NCI-H2107 treated with DMSO at 0.1 percent for 48 hours (cell line): ENCODE data around the gene BMP6.

ENCODE experiments used
- DNase-seq: peaks from one replicate; lab custom pipeline; 2025; ENCODE audit not compliant: unreplicated experiment; lab: John Stamatoyannopoulos, UW

The BMP6 gene

DNA sequence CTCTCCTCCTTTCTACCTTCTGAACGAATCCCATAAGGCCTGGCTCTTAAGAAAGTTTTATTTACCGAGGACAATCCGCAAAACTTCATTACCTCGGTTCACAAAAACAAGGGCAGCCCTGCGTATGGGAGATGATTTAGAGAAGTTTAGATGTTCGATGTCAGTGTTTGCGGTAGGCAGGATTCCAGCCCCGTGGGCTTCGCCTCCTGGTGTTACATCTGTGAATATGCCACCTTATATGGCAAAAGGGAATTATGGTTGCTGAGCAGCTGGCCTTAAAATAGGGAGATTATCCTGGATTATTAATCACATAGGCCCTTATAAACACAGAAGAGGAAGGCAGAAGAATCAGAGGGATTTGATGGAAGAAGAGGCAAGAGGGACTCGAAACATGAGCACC is 21.1 kb downstream of the BMP6 start:
- no peak for DNase-seq

DNA sequence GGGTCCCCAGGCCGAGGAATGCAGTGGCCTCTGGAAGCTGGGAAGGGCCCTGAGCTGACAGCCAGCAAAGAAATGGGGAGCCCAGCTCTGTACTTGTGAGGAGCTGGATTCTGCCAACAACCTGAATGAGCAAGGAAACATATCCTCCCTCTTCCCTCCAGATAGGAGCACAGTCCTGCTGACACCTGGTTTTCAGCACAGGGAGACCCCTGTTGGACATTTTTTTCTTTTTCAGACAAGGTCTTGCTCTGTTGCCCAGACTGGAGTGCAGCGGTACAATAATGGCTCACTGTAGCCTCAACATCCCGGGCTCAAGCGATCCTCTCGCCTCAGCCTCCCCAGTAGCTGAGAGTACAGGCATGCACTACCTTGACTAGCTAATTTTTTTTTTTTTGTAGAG is 21.5 kb downstream of the BMP6 start:
- no peak for DNase-seq

DNA sequence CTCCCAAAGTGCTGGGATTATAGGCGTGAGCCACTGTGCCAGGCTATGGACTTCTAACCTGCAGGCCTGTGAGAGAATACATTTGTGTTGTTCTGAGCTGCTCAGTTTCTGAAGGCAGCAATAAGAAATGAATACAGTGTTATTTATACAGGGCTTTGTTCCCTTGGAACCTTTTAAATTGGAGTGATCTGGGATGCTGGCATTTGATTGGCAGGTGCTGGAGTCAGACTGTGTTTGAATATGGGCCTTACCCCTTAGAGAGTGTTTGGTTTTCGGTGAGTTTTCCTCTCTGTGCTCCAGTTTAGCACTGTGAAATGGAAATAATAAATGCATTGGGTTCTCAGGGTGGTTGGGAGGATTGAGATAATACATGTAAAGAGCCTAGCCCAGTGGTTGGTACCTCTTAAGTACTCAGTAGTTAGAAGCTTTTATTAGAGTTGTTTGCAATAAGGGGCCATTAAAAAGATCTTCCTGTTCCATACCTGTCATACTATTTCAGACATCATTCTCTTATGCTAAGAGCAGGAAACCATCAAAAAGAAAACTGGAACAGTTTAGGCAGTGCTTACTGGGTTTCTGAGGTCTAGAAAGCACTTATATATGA is 22.1 kb downstream of the BMP6 start:
- no peak for DNase-seq

DNA sequence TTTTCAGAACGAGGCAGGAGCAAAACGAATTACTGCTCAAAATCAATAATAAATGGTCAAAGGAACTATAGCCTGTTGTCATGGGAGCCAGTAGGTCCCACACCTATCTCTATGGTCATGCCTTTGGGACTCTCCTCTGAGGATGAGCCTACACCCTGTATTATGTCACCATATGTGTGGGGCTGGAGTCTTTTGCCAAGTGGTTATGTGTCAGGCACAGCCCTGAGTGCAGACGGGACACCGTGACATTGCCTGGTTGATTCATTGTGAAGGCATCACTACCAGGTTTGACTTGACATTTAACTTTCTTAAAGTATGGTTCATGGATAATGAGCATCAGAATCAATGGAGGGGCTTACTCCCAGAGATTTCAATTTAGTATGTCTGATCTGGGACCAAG is 23.6 kb downstream of the BMP6 start:
- DNase-seq = no peak

DNA sequence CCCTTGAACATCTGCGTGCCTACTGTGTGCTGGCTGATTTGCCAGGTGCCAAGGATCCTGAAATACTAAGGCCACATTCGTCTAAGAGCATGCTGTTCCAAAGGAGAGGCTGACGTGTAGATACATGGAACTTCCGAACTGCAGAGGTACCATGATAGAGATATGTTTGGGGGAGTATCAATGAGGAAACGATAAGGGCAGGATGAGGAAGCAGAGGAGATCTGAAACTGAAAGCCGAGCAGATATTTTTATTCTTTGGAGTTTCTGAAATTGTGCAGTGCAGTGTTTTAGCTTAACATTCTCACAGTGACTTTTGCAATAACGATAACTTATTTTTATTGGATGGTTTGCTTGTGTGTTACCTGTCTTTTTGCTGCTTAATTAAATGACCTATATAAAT is 24.3 kb downstream of the BMP6 start:
- no peak for DNase-seq

DNA sequence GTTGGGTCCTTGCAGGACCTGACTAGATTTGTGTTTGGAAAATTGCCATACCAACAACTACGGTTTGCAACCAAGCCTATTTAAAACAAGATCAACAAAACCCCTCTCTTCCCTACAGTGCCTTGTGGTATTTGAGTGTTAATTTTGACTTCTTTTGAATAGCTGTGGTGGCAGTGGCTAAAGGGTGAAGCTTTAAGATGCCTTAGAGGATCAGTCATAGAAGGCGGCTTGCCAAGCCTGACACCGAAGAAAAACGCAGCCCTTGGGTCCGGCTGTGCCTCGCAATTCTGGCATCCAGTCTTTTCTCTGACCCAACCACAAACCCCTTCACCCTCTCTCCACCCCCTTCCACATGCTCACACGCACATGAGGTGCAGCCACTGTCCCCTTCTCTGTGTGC is 32.6 kb downstream of the BMP6 start:
- no peak for DNase-seq

DNA sequence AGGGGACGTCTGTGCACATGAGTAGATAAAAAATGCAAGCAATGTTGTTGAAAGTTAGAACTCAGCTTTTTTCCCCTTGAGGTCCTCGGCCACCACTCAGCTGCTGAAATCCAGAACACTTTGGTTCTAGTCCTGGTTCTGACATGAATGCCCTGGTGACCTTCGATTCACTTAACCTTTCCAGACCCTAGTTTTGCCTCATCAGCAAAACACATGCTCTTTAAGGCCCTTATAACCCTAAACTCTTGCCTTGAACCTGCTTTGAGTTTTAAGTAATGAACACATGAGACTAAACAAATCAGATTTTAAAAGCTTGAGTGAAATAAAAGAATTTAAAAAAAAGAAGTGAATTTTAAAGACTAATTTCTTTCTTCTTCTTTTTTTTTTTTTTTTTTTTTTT is 33.4 kb downstream of the BMP6 start:
- DNase-seq = no peak

DNA sequence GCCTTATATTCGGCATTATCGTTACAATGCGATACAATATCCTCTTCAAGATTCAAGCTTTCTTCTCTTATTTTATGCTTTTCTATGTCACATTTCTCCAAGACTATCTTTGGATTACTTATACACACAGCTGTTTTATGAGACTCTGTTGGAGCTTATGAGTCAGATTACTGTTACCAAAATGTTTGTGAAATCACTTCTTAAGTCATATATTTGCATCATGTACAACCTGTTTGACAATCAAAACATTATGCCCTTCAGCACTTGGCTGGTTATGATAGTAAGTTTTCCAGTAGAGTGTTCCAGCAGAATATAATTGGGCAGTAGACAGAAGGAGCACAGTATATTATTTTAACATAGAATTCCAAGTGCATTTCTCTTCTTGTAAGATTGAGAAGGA is 35.2 kb downstream of the BMP6 start:
- no peak for DNase-seq

DNA sequence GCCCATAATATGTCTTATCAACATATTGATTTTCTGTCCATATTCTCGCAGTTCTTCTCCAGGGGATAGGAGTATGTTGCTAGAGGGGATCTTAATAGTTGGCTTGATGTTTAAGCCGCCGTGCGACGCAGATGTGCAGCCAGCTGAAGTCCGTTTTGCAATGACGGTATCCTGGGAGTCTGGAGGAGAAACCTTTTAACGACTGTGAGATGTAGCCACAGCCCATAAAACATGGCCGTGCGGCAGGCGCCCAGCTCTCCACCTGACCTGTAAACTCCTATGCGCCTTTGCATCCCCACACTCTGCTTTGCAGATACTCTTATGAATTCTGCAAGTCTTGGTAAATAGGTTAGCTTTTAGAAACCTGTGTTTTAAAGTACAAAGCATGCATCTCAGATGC is 36.9 kb downstream of the BMP6 start:
- DNase-seq = no peak

DNA sequence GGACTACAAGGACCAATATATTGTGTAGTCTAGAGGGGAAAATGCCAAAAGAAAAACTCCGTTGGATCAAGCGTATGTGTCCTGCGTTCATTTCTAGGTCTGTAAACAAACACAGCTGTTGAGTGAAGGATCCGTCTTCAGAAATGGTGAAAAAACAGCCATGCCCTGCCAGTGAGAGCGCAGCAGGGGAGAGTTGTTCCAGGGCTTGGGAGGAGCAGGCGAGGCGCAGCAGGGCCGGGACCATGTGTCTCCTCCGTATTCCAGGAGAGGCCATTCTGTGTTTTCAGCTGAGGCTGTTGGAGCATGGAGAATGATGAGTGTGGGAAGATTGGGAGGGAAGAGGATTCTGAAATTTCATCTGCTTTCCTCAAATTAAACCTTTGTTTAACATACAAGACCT is 38.0 kb downstream of the BMP6 start:
- DNase-seq = no peak

DNA sequence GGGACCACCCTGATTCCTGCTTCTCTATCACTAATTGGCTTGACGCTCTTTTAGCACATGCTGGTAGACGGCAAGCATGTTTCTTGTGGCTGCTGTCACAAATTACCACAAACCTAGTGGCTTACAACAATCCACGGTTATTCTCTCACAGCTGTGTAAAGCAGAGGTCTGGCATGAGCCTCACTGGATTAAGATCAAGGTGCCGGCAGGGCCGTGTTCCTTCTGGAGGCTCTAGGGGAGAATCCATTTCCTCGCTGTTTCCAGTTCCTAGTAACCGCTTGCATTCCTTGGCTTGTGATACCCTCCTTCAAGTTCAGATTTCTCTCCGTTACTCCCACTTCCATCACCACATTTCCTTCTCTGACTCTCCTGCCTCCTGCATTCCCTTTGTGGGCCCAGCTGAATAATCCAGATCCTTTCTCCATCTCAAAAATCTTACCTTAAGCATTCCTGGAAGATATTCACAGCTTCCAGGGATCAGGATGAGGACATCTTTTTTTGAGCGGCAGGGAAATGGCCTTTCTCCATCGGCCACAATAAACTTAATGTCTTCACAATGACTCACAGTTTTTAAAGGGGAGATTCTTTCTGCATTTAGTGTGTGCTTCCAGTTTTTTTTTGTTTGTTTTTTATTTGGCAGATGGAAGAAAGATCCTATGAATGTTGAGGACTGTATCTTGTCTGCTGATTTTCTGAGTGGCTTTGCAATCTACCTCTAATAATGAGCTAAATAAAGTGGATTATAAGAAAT is 39.9 kb downstream of the BMP6 start:
- DNase-seq = no peak

DNA sequence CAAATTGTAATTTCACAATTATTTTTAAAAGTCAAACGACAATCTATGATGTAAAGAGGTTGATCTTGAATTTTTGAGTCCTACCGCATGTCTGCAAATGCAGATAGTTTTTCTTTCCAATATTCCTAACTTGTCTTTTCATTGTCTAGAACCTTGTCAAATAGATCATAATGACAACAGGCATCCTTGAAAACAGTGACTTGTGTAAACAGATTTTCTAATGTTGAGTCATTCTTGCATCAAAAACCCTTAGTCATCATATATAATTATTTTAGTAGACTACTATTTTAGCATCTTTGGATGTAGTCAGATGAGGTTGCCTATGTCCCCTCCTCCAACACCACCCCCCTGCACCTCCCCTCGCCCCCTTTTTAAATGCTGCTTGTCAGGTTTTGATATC is 43.8 kb downstream of the BMP6 start:
- DNase-seq = no peak

DNA sequence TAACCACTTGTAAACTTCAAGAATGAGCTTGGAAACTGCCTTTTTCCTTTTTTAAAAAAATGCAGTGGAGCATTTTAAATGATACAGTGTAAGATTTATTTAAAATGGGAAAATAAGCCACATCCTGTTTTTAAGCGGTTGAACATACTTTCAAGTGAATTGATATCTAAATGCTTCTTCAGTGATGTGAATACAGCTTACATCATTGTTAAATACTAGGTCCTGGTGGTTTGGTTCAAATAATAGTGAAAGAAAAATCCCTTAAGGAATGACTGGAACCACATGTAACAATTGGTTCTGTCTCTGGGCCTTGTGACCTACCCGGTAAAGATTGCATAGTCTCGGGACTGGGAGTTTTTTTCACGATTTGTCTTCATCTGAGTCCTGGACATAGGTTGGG is 44.2 kb downstream of the BMP6 start:
- no peak for DNase-seq

DNA sequence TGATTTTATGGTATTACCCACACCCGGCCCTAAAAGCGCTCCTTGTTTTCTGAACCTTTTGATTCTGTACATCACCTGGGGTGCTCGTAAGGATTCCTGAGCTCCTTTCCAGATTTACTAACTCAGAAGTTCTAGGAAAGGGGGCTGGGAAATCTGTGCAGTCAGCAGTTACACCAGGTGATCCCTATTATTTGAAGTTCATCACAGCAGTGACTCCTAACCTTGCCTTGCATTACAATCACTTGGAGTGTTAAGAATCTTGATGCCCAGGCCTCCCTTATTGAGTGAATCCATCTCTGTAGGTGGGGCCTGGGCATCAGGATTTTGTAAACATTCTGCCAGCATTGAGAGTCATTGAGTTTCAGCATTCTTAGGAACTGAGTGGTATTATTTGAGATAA is 44.7 kb downstream of the BMP6 start:
- no peak for DNase-seq

DNA sequence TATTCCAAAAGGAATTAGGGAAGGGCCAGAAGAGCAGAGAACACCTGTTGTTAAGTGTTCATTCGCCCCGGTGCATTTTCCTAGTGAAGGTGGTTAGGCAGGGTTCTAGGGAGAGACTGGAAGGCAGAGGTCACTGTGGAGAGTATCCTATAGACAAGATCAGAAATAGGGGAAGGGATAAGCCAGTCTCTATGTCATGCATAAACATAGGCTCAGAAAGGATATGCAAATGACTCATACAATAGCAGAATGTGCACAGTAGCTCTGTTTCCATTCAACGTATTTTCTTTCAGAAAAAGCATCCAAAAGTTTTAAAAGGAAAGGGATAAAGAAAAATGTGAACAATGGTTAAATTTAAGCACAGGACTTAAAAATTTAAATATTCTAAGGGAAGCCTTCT is 47.4 kb downstream of the BMP6 start:
- DNase-seq = no peak

DNA sequence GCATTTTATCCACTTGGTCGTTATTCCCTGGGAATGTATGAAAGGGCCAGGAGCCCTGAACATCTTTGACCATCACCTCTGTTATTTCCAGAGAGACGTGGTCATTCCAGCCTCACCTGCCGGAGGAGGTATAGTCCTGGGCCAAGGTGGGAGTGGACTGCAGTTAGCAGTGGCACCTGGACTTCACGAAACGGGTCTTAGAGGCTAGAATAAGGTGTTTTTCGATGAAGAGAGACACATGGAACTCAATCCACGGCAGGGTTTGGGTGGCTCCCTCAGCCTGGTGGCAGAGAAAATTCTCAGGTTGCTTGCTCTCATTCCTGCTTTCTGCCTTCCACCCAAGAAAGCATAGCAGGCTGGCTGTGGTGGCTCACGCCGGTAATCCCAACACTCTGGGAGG is 48.0 kb downstream of the BMP6 start:
- no peak for DNase-seq

DNA sequence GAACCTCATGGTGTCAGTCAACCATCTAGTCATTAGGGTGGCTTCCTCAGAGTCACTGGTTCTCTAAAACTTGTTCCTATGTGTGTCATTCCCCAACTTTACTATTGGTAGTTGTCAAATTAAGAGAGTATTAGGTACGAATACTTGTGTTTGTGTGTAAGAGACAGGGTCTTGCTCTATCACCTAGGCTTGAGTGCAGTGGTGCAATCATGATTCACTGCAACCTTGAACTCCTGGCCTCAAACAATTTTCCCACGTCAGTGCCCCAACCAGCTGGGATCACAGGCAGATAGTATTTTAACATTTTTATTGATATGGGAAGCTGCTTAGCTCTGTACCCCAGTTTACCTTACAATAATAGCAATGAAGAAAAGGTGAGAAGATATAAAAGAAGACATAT is 50.6 kb downstream of the BMP6 start:
- DNase-seq = no peak

DNA sequence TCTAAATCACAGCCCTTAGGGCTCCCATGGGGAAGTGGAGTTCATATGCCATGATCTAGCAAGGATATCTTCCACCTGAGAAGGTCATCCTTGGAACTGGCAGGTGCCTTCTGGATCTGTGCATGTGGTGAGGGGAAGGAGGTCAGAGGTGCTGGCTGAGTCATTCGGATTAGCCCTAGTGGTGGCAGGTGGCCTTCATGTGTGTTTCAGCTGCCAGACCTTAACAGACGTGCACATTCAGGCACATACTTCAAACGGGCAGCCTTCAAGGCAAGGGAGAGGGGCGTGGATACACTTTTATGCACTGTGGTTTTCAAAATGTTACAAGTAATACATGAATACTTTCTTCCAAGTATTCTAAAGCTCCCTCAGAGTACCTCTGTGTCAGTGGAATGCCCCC is 51.2 kb downstream of the BMP6 start:
- DNase-seq = no peak

DNA sequence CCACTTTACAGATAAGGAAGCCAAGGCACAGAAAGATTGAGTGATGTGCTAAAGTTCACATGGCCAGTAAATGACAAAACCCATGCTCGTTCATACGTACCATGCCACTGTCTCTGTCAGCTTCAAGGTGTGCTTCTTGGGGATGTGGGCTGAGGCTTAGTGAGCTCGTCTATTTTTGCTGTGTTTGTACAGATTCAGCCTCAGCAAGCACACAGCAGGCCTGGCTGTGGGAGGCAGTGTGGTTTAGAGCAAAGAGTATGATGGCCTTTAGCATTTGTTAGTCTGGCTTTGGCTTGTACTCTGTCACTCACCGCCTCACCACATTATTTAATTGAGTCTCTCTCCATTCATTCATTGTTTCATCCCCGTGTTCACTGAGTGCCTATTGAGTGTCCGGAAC is 55.3 kb downstream of the BMP6 start:
- DNase-seq = no peak

DNA sequence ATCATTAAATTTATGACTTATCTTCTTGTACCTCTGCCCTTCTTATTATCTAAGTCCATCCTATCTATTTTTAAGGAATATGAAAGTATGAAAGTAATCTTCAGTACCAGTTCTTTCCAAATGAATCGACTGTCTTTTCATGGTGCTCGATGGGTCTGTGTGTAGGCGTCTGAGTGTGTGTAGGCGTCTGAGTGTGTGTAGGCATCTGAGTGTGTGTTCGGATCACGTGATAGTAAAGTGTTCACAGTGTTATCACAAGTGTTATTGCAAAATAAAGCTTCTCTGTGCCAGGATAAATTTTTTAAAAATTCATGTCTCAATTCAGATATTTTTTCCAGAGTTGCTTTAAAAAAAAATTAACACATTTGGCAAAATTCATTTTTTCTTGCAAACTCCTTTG is 58.3 kb downstream of the BMP6 start:
- DNase-seq = no peak

DNA sequence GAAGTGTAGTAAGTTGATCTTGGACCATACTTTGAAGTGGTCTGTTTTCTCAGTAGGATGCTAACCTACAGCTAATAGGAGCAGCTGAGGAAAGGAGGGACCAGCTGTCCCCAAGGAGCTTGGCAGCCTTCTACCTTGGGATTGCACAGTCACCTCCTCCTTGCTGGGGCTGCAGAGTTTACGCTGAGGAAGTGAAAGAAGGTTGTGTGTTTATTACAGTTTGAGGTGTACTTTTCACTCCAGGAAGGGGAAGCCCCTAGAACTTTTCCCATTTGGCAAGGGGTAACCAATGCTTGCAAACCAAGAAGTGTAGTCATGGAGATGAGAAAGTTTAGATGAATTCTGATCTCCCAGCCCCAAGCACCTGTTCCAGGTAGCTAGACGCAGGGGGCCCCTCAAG is 58.8 kb downstream of the BMP6 start:
- DNase-seq = no peak

DNA sequence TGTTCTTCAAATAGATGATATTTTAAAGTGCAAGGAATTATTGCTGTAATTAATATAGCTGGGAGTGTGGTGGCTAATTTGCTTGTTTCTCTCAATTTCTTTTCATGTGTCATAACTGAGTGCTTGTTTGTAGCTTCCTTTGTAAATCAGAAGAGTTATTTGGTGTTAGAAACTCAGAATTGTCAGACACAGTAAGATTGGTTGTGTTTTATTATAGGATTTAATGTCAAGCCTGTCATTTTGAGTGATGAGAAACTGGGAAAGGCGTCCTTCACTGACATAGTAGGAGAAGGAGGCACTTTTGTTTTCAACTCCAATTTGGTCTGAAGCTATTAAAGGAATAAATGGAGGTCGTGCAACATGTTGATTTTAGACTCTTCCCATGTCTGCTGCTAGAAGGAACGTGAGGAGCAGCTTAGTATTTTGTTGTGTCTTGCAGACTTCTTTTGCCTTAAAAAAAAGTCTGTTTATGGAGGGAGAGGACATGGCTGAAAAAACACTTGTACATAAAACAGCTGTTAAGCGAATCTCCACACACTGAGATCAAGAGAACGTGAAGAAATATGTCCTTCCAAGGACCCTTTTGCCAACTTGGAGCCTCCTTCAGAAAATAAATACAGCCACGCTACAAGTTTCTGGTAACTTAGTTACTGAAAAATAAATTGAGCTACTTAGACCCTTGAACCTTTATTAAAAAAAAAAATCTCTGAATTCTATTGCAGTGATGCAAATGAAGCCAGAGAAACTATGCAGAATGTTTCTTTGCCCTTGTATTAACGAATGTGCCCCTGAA is 59.5 kb downstream of the BMP6 start:
- no peak for DNase-seq
